CD4-positive, alpha-beta T cell treated with Interleukin-15 for 1 hour (primary cell): Measurements from ENCODE around the gene PTDSS2.

ENCODE experiments used
- DNase-seq: peaks from one replicate; pipeline ENCODE4 v3.0.0-alpha.2; 2020

The PTDSS2 gene

DNA sequence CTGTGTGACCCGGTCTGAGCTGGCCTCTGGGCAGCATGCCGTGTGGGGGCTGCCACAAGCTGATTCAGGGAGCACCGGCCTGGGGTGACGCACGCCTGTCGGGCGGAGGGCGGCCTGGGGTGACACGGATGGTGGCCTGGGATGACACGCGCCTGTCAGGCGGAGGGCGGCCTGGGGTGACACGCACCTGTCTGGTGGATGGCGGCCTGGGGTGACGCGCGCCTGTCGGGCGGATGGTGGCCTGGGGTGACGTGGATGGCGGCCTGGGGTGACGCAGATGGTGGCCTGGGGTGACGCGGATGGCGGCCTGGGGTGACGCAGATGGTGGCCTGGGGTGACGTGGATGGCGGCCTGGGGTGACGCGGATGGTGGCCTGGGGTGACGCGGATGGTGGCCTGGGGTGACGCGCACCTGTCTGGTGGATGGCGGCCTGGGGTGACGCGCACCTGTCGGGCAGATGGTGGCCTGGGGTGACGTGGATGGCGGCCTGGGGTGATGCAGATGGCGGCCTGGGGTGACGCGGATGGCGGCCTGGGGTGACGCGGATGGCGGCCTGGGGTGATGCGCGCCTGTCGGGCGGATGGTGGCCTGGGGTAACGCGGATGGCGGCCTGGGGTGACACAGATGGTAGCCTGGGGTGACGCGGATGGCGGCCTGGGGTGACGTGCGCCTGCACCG lies 21.5 kb downstream of the PTDSS2 start:
- DNase-seq: no peak

- no peak for DNase-seq
Observed at GRCh38 chr11:472272-472671, 22.2 kb downstream of the PTDSS2 start.

- no peak for DNase-seq
Observed at GRCh38 chr11:472816-473215, 22.7 kb downstream of the PTDSS2 start.

GRCh38 chr11:473415-473814 lies 23.3 kb downstream of the PTDSS2 start:
- DNase-seq: no peak

GRCh38 chr11:473962-474785 lies 24.1 kb downstream of the PTDSS2 start:
- DNase-seq: no peak

DNA sequence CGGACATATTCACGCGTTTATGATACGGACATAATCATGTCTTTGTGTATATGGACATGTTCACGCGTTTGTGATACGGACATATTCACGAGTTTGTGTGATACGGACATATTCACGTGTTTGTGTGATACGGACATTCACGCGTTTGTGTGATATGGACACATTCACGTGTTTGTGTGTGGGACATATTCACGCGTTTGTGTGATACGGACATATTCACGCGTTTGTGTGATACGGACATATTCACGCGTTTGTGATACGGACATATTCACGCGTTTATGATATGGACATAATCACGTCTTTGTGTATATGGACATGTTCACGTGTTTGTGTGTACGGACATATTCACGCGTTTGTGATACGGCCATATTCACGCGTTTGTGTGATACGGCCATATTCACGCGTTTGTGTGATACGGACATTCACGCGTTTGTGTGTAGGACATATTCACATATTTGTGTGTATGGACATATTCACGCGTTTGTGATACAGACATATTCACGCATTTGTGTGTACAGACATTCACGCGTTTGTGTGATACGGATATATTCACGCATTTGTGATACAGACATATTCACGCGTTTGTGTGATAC lies 24.9 kb downstream of the PTDSS2 start:
- no peak for DNase-seq

DNA sequence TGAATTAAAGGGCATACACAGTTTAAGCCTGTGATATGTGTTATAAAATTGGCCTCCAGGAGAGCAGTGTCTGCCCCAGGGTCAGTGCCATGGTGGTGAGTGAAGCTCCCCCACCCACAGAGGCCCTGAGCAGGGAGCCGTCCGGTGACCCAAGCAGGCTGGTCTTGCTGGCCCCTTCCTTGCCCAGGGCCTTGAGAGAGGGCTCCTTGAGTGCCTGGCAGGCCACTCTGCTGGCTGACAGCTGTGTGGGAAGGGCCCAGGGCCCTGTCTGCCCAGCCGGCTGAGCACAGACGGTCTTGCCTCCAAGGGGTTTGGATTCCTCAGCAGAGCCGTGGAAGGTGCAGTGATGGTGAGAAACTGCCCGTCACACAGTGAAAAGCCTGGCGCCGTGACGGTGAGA lies 25.9 kb downstream of the PTDSS2 start:
- DNase-seq: no peak

DNA sequence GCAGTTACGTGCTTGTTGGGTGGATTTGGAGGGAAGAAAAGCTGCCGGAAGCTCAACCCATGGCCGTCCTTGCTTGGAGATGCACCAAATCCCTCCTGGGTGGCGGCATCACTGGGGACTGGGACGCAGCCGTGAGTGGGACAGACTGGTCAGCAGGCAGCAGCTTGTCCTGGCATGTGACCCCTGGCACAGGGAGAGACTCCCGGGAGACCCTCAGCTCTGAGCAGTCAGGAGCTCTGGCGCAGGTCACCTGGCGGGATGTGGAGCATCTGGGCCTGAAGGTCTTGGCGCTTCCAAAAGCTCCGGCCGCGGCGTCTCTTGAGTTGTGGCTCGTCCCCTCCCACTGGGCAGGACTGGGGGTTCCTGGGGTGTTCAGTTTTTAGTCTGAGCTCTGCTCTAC lies 26.3 kb downstream of the PTDSS2 start:
- no peak for DNase-seq

DNA sequence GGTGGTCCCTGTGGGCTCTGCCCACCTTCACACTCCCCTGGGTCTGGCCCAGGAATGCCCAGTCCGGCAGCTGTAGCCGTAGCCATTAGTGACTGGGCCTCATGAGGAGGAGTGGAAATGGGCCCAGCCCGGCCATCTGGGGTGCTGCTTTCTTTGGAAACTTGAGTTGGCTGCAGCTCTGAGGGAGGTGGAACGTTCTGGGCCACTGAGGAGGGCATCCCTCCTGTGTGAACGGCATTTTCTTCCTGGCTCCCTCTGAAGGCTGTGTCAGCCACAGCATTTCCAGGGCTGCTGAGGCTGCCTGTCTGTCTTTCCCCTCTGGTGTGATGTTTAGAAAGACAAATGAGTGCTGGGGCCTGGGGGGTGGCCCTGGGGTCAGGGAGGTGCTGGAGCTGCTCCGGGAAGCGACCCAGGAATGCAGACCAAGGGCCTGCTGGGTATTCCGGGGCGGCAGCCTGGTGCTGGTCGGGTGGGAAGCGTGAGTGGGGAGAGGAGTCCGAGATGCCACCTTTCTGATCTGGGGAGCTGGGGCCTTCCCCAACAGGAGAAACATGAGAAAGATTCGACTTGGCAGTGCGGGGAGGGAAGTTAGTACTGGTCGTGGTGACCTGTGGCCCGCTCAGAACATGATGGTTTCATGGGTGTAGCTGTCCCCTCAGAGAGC lies 27.1 kb downstream of the PTDSS2 start:
- no peak for DNase-seq

- DNase-seq: no peak
Observed at GRCh38 chr11:479311-479710, 29.2 kb downstream of the PTDSS2 start.

GRCh38 chr11:484616-485015 lies 34.5 kb downstream of the PTDSS2 start:
- DNase-seq: no peak

- DNase-seq: no peak
Observed at GRCh38 chr11:486189-486588, 36.1 kb downstream of the PTDSS2 start.

DNA sequence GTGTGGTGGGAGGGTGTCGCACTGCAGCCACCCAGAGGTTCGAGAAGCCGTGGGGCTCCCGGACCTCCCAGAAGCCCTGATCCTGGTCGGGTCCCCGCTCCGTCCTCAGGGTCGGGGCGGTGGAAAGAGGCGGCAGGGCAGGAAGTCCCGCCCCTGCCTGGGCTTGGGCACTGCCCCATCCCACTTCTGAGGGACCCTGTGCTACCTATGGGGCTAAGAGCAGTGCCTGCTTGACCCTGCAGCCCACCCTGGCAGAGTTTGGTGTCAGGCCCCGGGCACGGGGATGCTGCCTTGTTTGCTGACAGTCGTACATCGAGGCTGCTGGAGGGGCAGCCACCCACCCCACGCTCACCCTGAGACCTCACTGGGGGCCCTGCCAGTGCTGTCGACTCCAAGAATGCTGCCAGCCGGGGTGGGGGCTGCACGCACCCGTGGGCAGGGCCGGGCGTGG lies 37.5 kb downstream of the PTDSS2 start:
- no peak for DNase-seq

GRCh38 chr11:488062-488461 lies 38.0 kb downstream of the PTDSS2 start:
- DNase-seq: no peak

DNA sequence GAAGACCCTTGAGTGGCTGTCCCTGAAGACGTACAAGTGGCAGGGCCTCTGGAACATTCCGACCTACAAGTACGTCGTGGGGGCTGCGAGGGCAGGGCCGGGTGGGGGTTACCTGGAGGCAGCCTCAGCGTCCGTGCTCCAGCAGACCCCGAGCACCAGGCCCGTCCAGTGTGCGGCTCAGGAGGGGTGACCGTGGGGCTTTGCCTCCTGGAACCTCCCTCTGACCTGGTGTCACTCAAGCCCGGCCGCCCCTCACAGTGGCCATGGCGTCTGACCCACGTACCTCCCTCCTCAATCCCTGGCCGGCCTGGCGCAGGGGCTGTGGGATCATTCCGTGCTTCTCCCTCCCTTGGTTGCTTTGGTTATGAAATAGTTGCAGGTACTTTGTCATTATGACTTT lies 38.5 kb downstream of the PTDSS2 start:
- no peak for DNase-seq

DNA sequence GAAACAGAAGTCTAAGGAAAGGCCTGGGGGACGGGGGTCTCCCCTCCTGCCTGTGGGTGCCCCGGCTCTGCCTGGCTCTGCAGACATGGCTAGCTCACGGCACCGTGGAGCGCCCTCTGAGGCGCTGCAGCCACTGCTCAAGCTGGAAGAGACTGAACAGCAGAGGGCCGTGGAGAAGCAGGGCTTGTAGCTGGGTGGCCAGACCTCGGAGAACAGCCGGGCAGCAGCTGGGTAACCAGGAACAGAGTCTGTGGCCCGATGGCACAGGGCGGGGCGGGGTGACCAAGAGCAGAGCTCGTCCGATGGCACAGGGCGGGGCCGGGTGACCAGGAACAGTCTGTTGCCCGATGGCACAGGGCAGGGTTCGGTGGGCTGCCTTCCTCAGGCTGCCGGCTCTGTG lies 38.9 kb downstream of the PTDSS2 start:
- no peak for DNase-seq

DNA sequence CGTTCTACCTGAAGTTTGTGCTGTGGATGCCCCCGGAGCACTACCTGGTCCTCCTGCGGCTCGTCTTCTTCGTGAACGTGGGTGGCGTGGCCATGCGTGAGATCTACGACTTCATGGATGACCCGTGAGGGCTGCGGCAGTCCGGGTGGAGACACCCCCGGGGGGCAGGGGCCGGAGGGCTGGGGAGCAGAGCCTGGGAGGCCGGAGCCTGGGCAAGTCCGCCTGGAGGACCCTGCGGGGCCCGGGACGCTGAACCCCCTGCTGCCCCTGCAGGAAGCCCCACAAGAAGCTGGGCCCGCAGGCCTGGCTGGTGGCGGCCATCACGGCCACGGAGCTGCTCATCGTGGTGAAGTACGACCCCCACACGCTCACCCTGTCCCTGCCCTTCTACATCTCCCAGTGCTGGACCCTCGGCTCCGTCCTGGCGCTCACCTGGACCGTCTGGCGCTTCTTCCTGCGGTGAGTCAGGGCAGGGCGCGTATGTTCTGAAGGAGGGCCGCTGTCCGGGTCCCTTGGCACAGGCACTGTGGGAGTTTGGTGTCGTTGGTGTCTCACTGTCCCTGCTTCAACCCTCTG lies 39.6 kb downstream of the PTDSS2 start:
- DNase-seq: no peak

- DNase-seq: no peak
Observed at GRCh38 chr11:490186-490929, 40.3 kb downstream of the PTDSS2 start.

GRCh38 chr11:490930-491260 lies 40.8 kb downstream of the PTDSS2 start:
- DNase-seq: no peak

DNA sequence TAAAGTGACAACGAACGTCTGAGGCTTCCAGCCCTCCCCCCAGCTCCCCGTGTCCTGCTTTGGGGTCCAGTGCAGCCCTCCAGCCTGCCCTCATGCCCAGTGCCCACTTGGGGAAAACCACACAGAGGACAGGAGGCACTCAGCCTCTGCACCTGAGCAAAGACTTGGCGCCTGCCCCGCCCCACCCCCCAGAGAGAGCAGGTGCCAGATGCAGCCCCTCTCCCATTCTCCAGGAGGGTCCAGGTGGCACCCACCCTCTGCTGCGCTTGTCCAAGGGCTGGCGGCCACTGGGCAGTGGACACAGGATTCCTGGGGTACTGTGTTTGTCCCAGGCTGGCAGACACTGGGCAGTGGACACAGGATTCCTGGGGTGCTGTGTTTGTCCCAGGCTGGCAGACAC lies 41.3 kb downstream of the PTDSS2 start:
- DNase-seq: no peak

- DNase-seq: no peak
Observed at GRCh38 chr11:492427-493226, 42.5 kb downstream of the PTDSS2 start.
